HEK293 (cell line): ENCODE data around the gene DNAH11.

Experiments used
- CTCF ChIA-PET: fragments of 350-600 bp; formaldehyde crosslinking; extraction: SDS; loops from one replicate; lab custom pipeline; 2021; ENCODE audit warnings: antibody characterized with exemption; lab: Yijun Ruan, JAX
- POLR2A ChIA-PET: fragments of 300-600 bp; formaldehyde crosslinking; extraction: SDS; loops from one replicate; lab custom pipeline; 2020; ENCODE audit warnings: antibody characterized with exemption, inconsistent platforms; lab: Yijun Ruan, JAX
- H3K27ac ChIP-seq: fragments of 200-500 bp; sonication (Bioruptor generic); 2 replicates; pipeline ENCODE4 v1.5.1; 2014; ENCODE audit warnings: low read depth, low read length, control low read depth, inconsistent platforms; ENCODE audit errors: extremely low read depth
- H3K36me3 ChIP-seq, 2 experiments: fragments of 200-500 bp in 1 of 2; sonication (Bioruptor generic) in 1 of 2; 1 replicate in 1 of 2; 2 replicates in 1 of 2; pipeline ENCODE4 v1.5.1; 2014 to 2017; ENCODE audit warnings: inconsistent platforms in 2 of 2, low read length in 2 of 2; ENCODE audit not compliant: control insufficient read depth in 2 of 2, insufficient read depth in 1 of 2
- H3K4me1 ChIP-seq: fragments of 200-500 bp; sonication (Bioruptor generic); 2 replicates; pipeline ENCODE4 v1.5.1; 2014; ENCODE audit warnings: mild to moderate bottlenecking, low read length, inconsistent platforms; ENCODE audit not compliant: control insufficient read depth, insufficient read depth
- H3K4me3 ChIP-seq: 2 replicates; pipeline ENCODE4 v1.5.1; 2011; ENCODE audit warnings: low read depth, mild to moderate bottlenecking, control low read depth, low read length, moderate library complexity
- H3K9me3 ChIP-seq: fragments of 200-500 bp; sonication (Bioruptor generic); 2 replicates; pipeline ENCODE4 v1.5.1; 2014; ENCODE audit warnings: low read depth, low read length, inconsistent platforms; ENCODE audit not compliant: control insufficient read depth, insufficient read depth
- ELK4 ChIP-seq: IDR thresholded peaks from 2 replicates; pipeline ENCODE4 v1.6.1; 2011; ENCODE audit warnings: mild to moderate bottlenecking, low read depth, low read length, borderline replicate concordance
- KLF1 ChIP-seq: fragments of 450-650 bp; formaldehyde crosslinking; IDR thresholded peaks from 2 replicates; pipeline ENCODE4 v1.5.1; 2016; ENCODE audit warnings: missing biosample characterization, missing genetic modification characterization
- YY2 ChIP-seq: fragments of 450-650 bp; formaldehyde crosslinking; IDR thresholded peaks from 2 replicates; pipeline ENCODE4 v1.5.1; 2016; ENCODE audit warnings: missing biosample characterization, missing genetic modification characterization
- ZBTB8A ChIP-seq: fragments of 450-650 bp; formaldehyde crosslinking; IDR thresholded peaks from 2 replicates; pipeline ENCODE4 v1.5.1; 2016; ENCODE audit warnings: missing biosample characterization, missing genetic modification characterization
- ZNF112 ChIP-seq: fragments of 450-650 bp; formaldehyde crosslinking; IDR thresholded peaks from 2 replicates; pipeline ENCODE4 v1.5.0; 2017; ENCODE audit warnings: missing biosample characterization, missing genetic modification characterization
- ZNF114 ChIP-seq: fragments of 450-650 bp; formaldehyde crosslinking; IDR thresholded peaks from 2 replicates; pipeline ENCODE4 v1.5.0; 2017; ENCODE audit warnings: missing biosample characterization, missing genetic modification characterization
- ZNF133 ChIP-seq: fragments of 450-650 bp; formaldehyde crosslinking; IDR thresholded peaks from 2 replicates; pipeline ENCODE4 v1.5.1; 2016; ENCODE audit warnings: missing biosample characterization, missing genetic modification characterization
- ZNF140 ChIP-seq: fragments of 450-650 bp; formaldehyde crosslinking; IDR thresholded peaks from 2 replicates; pipeline ENCODE4 v1.5.1; 2016; ENCODE audit warnings: missing biosample characterization, missing genetic modification characterization
- ZNF146 ChIP-seq: fragments of 450-650 bp; formaldehyde crosslinking; IDR thresholded peaks from 2 replicates; pipeline ENCODE4 v1.5.1; 2016; ENCODE audit warnings: missing biosample characterization, missing genetic modification characterization
- ZNF19 ChIP-seq: fragments of 450-650 bp; formaldehyde crosslinking; IDR thresholded peaks from 2 replicates; pipeline ENCODE4; 2016; ENCODE audit warnings: missing biosample characterization, missing genetic modification characterization, low read depth
- ZNF350 ChIP-seq: fragments of 450-650 bp; formaldehyde crosslinking; IDR thresholded peaks from 2 replicates; pipeline ENCODE4 v1.5.0; 2017; ENCODE audit warnings: missing biosample characterization, mild to moderate bottlenecking, missing genetic modification characterization
- ZNF555 ChIP-seq: fragments of 450-650 bp; formaldehyde crosslinking; conservative IDR thresholded peaks from 2 replicates; pipeline ENCODE4 v1.5.1; 2017; ENCODE audit warnings: missing biosample characterization, mild to moderate bottlenecking, missing genetic modification characterization, inconsistent platforms
- ZNF639 ChIP-seq: fragments of 450-650 bp; formaldehyde crosslinking; IDR thresholded peaks from 2 replicates; pipeline ENCODE4 v1.5.1; 2016; ENCODE audit warnings: missing biosample characterization, missing genetic modification characterization
- ZNF677 ChIP-seq: fragments of 450-650 bp; IDR thresholded peaks from 2 replicates; pipeline ENCODE4 v1.5.0; 2018; ENCODE audit warnings: missing biosample characterization, mild to moderate bottlenecking, missing genetic modification characterization, moderate library complexity
- ZNF785 ChIP-seq: fragments of 450-650 bp; formaldehyde crosslinking; IDR thresholded peaks from 2 replicates; pipeline ENCODE4 v1.5.1; 2016; ENCODE audit warnings: missing biosample characterization, missing genetic modification characterization
- TF ChIP-seq, protein P1 (sequence below): fragments of 450-650 bp; formaldehyde crosslinking; IDR thresholded peaks from 2 replicates; pipeline ENCODE4 v1.5.1; 2017; ENCODE audit warnings: missing biosample characterization, missing genetic modification characterization
- TF ChIP-seq, protein P2 (sequence below): fragments of 450-650 bp; formaldehyde crosslinking; IDR thresholded peaks from 2 replicates; pipeline ENCODE4 v1.5.1; 2016; ENCODE audit warnings: missing biosample characterization, missing genetic modification characterization
- TF ChIP-seq, protein P3 (sequence below): fragments of 450-650 bp; formaldehyde crosslinking; IDR thresholded peaks from 2 replicates; pipeline ENCODE4 v1.5.1; 2016; ENCODE audit warnings: missing biosample characterization, missing genetic modification characterization, borderline replicate concordance

The DNAH11 gene

DNA sequence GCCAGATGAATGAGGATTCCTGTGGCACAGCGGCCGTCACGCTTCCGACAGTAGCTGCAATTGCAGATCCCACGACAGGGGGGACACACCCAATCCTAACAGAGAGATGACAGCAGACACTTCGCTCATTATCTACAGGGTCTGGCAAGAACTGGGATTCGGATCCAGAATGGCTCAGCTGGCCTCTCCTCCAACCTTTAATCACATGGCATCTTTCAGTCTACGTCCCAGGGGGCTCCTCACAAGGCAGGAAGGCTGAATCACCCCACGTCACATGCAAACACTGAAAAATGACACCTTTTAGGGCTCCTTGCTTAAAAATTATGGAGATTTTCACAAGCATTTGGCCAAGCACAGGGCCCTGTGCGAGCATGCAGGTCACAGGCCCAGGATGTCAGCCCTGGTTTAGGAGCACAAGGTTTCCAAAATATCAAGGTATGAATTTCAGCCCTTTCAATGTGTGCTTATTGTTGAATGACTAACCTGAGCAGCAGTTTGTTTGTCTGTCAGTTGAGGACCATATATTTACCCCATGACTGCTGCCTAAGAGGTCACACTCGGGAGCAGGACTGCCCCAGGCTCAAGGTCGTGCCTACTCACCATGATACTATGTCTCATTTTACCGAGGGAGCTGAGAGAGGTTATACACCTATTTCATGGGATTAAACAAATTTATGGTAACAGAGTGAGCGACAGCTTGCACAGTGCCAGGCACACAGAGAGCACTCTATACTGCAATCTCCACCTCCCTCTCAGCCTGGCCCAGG, 360.4 kb downstream of the DNAH11 start:
- no peaks in the 10 kb centered on the region for H3K9me3 ChIP-seq
- peaks cover 37 to 93% of the 10 kb centered on the region in 2 experiments for H3K36me3 ChIP-seq
- POLR2A ChIA-PET, result no interaction called here
- CTCF ChIA-PET, result interaction anchor here (0.5 kb wide), 1 partner anchor 1181 kb away, joined by 4 read pairs; no protein-coding TSS in a partner anchor
- H3K4me3 ChIP-seq, result no peak overlapping the region
- TF ChIP-seq KLF1 (tag by site-specific recombination) (no peak), ZNF19 (no peak), ZNF555 (tag by site-specific recombination) (no peak), YY2 (tag by site-specific recombination) (no peak), ZNF133 (no peak), ZNF785 (tag by site-specific recombination) (no peak), ZNF677 (no peak), ZNF639 (tag by site-specific recombination) (no peak), ZBTB8A (tag by site-specific recombination) (no peak), ZNF112 (tag by site-specific recombination) (no peak), ZNF146 (tag by site-specific recombination) (no peak), ZNF350 (tag by site-specific recombination) (no peak), ELK4 (no peak), ZNF140 (tag by site-specific recombination) (no peak), ZNF114 (tag by site-specific recombination) (no peak)
- TF ChIP-seq, protein P1, sequence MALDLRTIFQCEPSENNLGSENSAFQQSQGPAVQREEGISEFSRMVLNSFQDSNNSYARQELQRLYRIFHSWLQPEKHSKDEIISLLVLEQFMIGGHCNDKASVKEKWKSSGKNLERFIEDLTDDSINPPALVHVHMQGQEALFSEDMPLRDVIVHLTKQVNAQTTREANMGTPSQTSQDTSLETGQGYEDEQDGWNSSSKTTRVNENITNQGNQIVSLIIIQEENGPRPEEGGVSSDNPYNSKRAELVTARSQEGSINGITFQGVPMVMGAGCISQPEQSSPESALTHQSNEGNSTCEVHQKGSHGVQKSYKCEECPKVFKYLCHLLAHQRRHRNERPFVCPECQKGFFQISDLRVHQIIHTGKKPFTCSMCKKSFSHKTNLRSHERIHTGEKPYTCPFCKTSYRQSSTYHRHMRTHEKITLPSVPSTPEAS (tag by site-specific recombination), result no peak
- TF ChIP-seq, protein P2, sequence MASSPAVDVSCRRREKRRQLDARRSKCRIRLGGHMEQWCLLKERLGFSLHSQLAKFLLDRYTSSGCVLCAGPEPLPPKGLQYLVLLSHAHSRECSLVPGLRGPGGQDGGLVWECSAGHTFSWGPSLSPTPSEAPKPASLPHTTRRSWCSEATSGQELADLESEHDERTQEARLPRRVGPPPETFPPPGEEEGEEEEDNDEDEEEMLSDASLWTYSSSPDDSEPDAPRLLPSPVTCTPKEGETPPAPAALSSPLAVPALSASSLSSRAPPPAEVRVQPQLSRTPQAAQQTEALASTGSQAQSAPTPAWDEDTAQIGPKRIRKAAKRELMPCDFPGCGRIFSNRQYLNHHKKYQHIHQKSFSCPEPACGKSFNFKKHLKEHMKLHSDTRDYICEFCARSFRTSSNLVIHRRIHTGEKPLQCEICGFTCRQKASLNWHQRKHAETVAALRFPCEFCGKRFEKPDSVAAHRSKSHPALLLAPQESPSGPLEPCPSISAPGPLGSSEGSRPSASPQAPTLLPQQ (tag by site-specific recombination), result no peak
- TF ChIP-seq, protein P3, sequence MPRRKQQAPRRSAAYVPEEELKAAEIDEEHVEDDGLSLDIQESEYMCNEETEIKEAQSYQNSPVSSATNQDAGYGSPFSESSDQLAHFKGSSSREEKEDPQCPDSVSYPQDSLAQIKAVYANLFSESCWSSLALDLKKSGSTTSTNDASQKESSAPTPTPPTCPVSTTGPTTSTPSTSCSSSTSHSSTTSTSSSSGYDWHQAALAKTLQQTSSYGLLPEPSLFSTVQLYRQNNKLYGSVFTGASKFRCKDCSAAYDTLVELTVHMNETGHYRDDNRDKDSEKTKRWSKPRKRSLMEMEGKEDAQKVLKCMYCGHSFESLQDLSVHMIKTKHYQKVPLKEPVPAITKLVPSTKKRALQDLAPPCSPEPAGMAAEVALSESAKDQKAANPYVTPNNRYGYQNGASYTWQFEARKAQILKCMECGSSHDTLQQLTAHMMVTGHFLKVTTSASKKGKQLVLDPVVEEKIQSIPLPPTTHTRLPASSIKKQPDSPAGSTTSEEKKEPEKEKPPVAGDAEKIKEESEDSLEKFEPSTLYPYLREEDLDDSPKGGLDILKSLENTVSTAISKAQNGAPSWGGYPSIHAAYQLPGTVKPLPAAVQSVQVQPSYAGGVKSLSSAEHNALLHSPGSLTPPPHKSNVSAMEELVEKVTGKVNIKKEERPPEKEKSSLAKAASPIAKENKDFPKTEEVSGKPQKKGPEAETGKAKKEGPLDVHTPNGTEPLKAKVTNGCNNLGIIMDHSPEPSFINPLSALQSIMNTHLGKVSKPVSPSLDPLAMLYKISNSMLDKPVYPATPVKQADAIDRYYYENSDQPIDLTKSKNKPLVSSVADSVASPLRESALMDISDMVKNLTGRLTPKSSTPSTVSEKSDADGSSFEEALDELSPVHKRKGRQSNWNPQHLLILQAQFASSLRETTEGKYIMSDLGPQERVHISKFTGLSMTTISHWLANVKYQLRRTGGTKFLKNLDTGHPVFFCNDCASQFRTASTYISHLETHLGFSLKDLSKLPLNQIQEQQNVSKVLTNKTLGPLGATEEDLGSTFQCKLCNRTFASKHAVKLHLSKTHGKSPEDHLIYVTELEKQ (tag by site-specific recombination), result no peak
- H3K27ac ChIP-seq, result no peak overlapping the region
- no peaks in the 10 kb centered on the region for H3K4me1 ChIP-seq
